LNCAP (cell line): Measurements from ENCODE around the gene PKDCC.

Experiments used
- TF ChIP-seq, protein P1 (sequence below): fragments of 450-650 bp; IDR thresholded peaks from 2 replicates; pipeline ENCODE4 v1.5.1; 2017; ENCODE audit warnings: mild to moderate bottlenecking

Gene PKDCC

DNA sequence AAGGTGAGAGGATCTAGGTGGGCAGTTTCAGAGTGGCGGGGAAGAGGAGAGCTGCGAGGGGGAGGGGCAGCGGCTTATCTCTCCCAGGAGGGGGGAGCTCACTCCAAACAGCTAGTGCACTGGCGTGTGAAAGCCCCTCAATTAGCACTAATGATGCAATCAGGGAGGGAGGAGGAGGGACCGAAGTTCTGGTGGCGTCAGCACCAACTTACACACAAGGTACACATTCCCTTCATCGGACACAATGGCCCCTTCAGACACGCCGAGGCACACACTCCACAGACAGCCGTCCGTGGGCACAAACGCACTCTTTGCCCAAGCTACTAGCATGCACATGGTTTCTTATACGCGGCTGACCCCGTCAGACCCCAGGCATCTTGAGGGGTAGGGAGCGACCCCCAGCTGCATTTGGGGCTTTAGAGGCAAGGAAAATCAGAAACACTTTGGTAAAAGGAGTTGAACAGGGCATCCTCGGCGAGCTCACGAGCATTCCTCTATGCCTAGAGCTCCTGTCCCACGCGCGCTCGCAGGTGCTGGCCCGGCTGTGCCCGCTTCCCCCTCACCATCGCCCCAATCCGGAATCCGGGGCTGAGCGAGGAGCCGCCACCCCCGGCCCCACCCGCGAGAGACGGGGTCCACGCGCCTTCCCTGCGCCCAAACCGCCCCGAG, 868 bp upstream of the PKDCC start:
- TF ChIP-seq, protein P1, sequence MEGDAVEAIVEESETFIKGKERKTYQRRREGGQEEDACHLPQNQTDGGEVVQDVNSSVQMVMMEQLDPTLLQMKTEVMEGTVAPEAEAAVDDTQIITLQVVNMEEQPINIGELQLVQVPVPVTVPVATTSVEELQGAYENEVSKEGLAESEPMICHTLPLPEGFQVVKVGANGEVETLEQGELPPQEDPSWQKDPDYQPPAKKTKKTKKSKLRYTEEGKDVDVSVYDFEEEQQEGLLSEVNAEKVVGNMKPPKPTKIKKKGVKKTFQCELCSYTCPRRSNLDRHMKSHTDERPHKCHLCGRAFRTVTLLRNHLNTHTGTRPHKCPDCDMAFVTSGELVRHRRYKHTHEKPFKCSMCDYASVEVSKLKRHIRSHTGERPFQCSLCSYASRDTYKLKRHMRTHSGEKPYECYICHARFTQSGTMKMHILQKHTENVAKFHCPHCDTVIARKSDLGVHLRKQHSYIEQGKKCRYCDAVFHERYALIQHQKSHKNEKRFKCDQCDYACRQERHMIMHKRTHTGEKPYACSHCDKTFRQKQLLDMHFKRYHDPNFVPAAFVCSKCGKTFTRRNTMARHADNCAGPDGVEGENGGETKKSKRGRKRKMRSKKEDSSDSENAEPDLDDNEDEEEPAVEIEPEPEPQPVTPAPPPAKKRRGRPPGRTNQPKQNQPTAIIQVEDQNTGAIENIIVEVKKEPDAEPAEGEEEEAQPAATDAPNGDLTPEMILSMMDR: no peak

DNA sequence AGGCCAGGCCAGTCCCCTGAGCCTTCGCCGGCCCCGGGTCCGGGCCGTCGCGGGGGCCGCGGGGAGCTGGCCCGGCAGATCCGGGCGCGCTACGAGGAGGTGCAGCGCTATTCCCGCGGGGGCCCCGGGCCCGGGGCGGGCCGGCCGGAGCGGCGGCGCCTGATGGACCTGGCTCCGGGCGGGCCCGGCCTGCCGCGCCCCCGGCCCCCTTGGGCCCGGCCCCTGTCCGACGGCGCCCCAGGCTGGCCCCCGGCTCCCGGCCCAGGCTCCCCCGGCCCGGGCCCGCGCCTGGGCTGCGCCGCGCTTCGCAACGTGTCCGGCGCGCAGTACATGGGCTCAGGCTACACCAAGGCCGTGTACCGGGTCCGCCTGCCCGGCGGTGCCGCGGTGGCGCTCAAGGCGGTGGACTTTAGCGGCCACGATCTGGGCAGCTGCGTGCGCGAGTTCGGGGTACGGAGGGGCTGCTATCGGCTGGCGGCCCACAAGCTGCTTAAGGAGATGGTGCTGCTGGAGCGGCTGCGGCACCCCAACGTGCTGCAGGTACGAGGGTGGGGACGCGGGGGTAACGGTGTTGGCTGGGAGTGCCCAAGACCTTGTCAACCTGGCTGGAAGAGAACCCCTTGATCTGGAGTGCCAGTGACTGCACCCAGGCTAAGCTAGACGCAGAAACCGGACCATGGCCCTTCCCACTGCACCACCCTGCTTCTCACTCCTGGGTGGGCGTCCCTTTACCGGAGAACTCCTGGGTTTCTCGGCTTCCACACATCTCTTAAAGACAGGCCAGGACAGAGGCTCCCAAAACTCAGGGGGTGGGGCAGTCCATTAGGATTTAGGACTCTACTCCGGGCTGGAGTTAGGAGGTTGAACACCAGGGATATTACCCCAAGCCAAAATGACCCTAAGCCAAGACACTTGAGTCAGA, 739 bp downstream of the PKDCC start:
- TF ChIP-seq, protein P1: no peak

- TF ChIP-seq, protein P1: no peak
These were observed 1.6 kb downstream of the PKDCC start for GRCh38 chr2:42049221-42050009.

GRCh38 chr2:42050010-42050702, 2.3 kb downstream of the PKDCC start:
- TF ChIP-seq, protein P1: no peak

DNA sequence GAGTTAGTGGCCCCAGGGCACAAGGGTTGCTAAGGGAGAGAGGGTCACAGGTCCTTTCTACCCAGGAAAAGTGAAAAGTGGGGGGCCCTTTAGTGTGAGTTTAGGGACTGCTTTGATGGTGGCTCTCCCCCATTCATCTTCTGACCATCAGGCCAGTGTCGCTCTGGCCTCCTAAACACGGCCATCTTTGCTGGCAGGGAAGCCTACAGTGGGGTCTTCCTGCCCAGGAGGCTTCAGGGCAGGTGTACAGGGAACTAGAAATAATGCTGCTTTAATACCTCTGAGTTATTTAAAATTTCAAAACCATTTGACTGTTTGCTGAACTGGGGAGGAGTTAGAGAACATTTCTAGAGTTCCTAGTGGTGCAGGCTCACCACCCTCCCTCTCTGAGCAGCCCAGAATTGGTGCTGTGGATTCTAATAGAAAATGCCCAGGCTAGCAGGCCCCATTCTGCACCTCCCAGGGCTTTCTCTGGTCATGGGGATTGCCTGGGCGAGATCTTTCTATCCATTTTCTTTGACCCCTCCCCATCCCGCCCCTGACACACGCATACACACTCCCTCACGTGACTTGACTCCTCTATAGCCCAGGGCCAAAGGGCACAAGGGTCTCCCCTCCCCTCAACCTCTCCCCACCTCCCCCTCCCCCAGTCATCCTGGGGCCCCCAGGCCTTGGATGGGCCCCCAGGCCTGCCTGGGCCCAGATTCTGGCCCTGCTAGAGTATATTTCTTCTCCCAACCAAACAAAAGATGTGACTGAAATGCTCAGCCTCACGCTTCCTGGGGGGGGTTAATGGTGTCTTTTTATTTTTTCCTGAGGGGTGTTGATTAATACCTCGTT, 3.1 kb downstream of the PKDCC start:
- TF ChIP-seq, protein P1: no peak

DNA sequence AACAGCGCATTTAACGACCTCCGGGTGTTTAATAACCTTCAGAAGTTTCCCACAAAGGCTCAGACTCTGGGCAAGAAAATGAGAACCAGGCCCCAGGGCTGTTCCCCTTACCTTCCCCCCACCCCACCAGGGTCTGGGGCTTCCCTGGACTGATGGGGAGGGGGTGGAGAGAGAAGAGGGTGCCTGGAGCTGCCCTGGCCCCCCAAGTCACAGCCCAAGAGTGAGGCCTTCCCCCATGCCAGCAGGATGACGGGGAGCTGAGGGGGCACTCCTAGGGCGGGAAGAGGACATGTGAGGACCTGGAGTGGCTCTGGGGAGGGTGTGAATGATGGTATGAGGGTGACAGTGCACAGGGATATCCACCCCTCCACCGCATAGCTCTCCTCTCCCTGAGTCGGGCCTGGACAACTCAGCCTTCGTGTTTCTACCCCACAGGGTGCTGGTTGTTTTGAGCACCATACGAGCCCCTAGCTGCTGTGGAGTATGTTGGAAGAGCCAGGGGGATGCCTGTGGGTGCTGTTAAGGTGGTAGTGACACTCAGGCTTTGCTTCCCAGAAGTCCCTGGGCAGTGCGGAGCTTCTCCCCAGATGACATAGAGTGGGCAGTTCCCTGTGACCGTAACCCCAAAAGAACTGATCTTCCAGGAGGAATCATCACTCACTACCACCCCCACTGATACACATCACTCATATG, 3.9 kb downstream of the PKDCC start:
- TF ChIP-seq, protein P1: no peak
